Measurements from ENCODE around the gene TRIP4.
A peak's percentile ranks its signal among the peaks of the same experiment; 100 is the strongest.
"Not testable (repeated sequence)": the region's sequence is repeated elsewhere in the genome, so short reads cannot be mapped to it uniquely, and the experiment has no call there.

The TRIP4 gene

GRCh38 chr15:64346242-64346641 lies 41.4 kb upstream of the TRIP4 start:
- H2AK5ac ChIP-seq (ENCODE audit: low read length); H2BK120ac ChIP-seq (ENCODE audit: low read depth, low read length); H3K36me3 ChIP-seq (ENCODE audit: control insufficient read depth, insufficient read depth, low read length); H4K5ac ChIP-seq (ENCODE audit: low read length); H2BK5ac ChIP-seq (ENCODE audit: low read length); H3K79me2 ChIP-seq (ENCODE audit: control insufficient read depth, insufficient read depth, low read length); H3K23ac ChIP-seq (ENCODE audit: low read length); H3K56ac ChIP-seq (ENCODE audit: low read length); H3K4me3 ChIP-seq (ENCODE audit: low read length); H3K18ac ChIP-seq (ENCODE audit: low read length); H4K8ac ChIP-seq (ENCODE audit: low read depth, low read length); H3K9ac ChIP-seq (ENCODE audit: low read length); H2BK15ac ChIP-seq (replicated peaks; ENCODE audit: low read depth); H3K27ac ChIP-seq (ENCODE audit: low read depth, low read length); H3K4ac ChIP-seq (ENCODE audit: low read depth, low read length); DNase-seq; H3K79me1 ChIP-seq (ENCODE audit: low read length); H3K4me2 ChIP-seq (ENCODE audit: low read length); H3K4me1 ChIP-seq (ENCODE audit: control insufficient read depth, low read depth, low read length); H3K27me3 ChIP-seq (ENCODE audit: insufficient read depth, low read length, poor library complexity): not testable (repeated sequence)
- 100% methylated on average over 2 of the region's 6 CpGs for WGBS (ENCODE audit: extremely low coverage, insufficient coverage, low lambda C conversion rate)

DNA sequence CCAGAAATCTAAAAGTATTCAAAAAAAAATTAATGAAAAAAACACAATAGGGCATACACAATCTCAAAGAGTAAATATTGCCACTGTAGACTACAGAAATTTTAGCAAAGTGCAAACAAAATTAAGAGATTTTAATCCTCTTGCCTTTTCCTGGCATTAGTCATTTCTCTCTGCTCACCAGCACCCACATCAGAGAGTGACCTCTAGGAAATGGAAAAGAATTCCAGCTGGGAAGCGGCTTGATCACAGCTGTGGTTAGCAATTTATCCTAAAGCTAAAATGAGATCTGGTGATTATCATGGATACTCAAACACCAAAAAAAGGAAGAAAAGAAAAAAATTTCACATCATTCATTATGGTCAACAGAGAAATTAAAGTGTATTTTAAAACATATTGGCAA lies 39.2 kb upstream of the TRIP4 start:
- H3K18ac ChIP-seq (ENCODE audit: low read length): no peak overlapping the region
- no peak overlapping the region for H2AK5ac ChIP-seq (ENCODE audit: low read length)
- no peak overlapping the region for H2BK120ac ChIP-seq (ENCODE audit: low read depth, low read length)
- H3K23ac ChIP-seq (ENCODE audit: low read length): no peak overlapping the region
- H2BK15ac ChIP-seq (replicated peaks; ENCODE audit: low read depth): no peak overlapping the region
- no peaks in the 10 kb centered on the region for H3K79me2 ChIP-seq (ENCODE audit: control insufficient read depth, insufficient read depth, low read length)
- no peak overlapping the region for H2BK5ac ChIP-seq (ENCODE audit: low read length)
- H3K56ac ChIP-seq (ENCODE audit: low read length): no peak overlapping the region
- H3K36me3 ChIP-seq (ENCODE audit: control insufficient read depth, insufficient read depth, low read length): no peaks in the 10 kb centered on the region
- H4K8ac ChIP-seq (ENCODE audit: low read depth, low read length): no peak overlapping the region
- H3K4me2 ChIP-seq (ENCODE audit: low read length): no peak overlapping the region
- H3K79me1 ChIP-seq (ENCODE audit: low read length): peaks cover 4% of the 10 kb centered on the region
- WGBS (ENCODE audit: extremely low coverage, insufficient coverage, low lambda C conversion rate): no CpG with 5 or more reads among the region's 1 CpG
- no peak overlapping the region for H4K5ac ChIP-seq (ENCODE audit: low read length)
- no peak overlapping the region for H3K27ac ChIP-seq (ENCODE audit: low read depth, low read length)
- no peaks in the 10 kb centered on the region for H3K4me1 ChIP-seq (ENCODE audit: control insufficient read depth, low read depth, low read length)
- no peak overlapping the region for H3K4me3 ChIP-seq (ENCODE audit: low read length)
- H3K27me3 ChIP-seq (ENCODE audit: insufficient read depth, low read length, poor library complexity): no peaks in the 10 kb centered on the region
- no peak overlapping the region for H3K9ac ChIP-seq (ENCODE audit: low read length)
- no peak overlapping the region for H3K4ac ChIP-seq (ENCODE audit: low read depth, low read length)
- DNase-seq: no peak

GRCh38 chr15:64349375-64349774 lies 38.3 kb upstream of the TRIP4 start:
- no peak overlapping the region for H2BK5ac ChIP-seq (ENCODE audit: low read length)
- no peak overlapping the region for H3K27ac ChIP-seq (ENCODE audit: low read depth, low read length)
- H3K4me2 ChIP-seq (ENCODE audit: low read length): no peak overlapping the region
- WGBS (ENCODE audit: extremely low coverage, insufficient coverage, low lambda C conversion rate): no CpG with 5 or more reads among the region's 2 CpGs
- H3K56ac ChIP-seq (ENCODE audit: low read length): no peak overlapping the region
- no peak overlapping the region for H2BK15ac ChIP-seq (replicated peaks; ENCODE audit: low read depth)
- peaks cover 4% of the 10 kb centered on the region for H3K79me1 ChIP-seq (ENCODE audit: low read length)
- no peaks in the 10 kb centered on the region for H3K4me1 ChIP-seq (ENCODE audit: control insufficient read depth, low read depth, low read length)
- no peaks in the 10 kb centered on the region for H3K79me2 ChIP-seq (ENCODE audit: control insufficient read depth, insufficient read depth, low read length)
- no peak overlapping the region for H3K9ac ChIP-seq (ENCODE audit: low read length)
- H3K18ac ChIP-seq (ENCODE audit: low read length): no peak overlapping the region
- DNase-seq: no peak
- H4K8ac ChIP-seq (ENCODE audit: low read depth, low read length): no peak overlapping the region
- H4K5ac ChIP-seq (ENCODE audit: low read length): no peak overlapping the region
- H3K27me3 ChIP-seq (ENCODE audit: insufficient read depth, low read length, poor library complexity): no peaks in the 10 kb centered on the region
- H2AK5ac ChIP-seq (ENCODE audit: low read length): no peak overlapping the region
- no peak overlapping the region for H3K4me3 ChIP-seq (ENCODE audit: low read length)
- H3K23ac ChIP-seq (ENCODE audit: low read length): no peak overlapping the region
- H2BK120ac ChIP-seq (ENCODE audit: low read depth, low read length): no peak overlapping the region
- no peak overlapping the region for H3K4ac ChIP-seq (ENCODE audit: low read depth, low read length)
- H3K36me3 ChIP-seq (ENCODE audit: control insufficient read depth, insufficient read depth, low read length): no peaks in the 10 kb centered on the region

DNA sequence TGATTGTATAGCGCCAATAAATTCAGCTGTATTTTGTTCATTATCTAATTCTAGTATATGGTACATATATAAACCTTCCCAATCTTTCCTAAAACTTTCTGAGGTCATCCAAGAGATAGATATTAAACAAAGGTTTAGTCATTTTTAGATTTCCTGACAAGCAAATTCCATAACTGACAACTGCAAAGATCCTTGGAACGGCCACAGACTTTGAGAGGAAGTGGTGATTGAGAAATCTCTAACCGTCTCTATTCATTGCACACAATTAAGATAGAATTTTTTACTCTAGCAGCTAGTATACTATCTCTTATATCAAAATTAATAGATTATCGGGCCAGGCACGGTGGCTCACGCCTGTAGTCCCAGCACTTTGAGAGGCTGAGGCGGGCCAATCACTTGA lies 36.4 kb upstream of the TRIP4 start:
- WGBS (ENCODE audit: extremely low coverage, insufficient coverage, low lambda C conversion rate): no CpG with 5 or more reads among the region's 7 CpGs
- Histone ChIP-seq H2AK5ac (ENCODE audit: low read length) (no peak overlapping the region), H3K23ac (ENCODE audit: low read length) (no peak overlapping the region), H3K4me2 (ENCODE audit: low read length) (no peak overlapping the region), H3K9ac (ENCODE audit: low read length) (no peak overlapping the region), H3K79me2 (ENCODE audit: control insufficient read depth, insufficient read depth, low read length) (peaks cover 10% of the 10 kb centered on the region), H3K56ac (ENCODE audit: low read length) (no peak overlapping the region), H2BK5ac (ENCODE audit: low read length) (no peak overlapping the region), H2BK120ac (ENCODE audit: low read depth, low read length) (no peak overlapping the region), H3K36me3 (ENCODE audit: control insufficient read depth, insufficient read depth, low read length) (no peaks in the 10 kb centered on the region), H3K18ac (ENCODE audit: low read length) (no peak overlapping the region), H3K4me3 (ENCODE audit: low read length) (no peak overlapping the region), H3K79me1 (ENCODE audit: low read length) (peaks cover 8% of the 10 kb centered on the region), H2BK15ac (replicated peaks; ENCODE audit: low read depth) (no peak overlapping the region), H3K27ac (ENCODE audit: low read depth, low read length) (no peak overlapping the region), H4K8ac (ENCODE audit: low read depth, low read length) (no peak overlapping the region), H3K4me1 (ENCODE audit: control insufficient read depth, low read depth, low read length) (no peaks in the 10 kb centered on the region), H3K4ac (ENCODE audit: low read depth, low read length) (no peak overlapping the region), H3K27me3 (ENCODE audit: insufficient read depth, low read length, poor library complexity) (no peaks in the 10 kb centered on the region), H4K5ac (ENCODE audit: low read length) (no peak overlapping the region)
- DNase-seq: no peak

- no CpG with 5 or more reads among the region's 5 CpGs for WGBS (ENCODE audit: extremely low coverage, insufficient coverage, low lambda C conversion rate)
- Histone ChIP-seq H4K5ac (ENCODE audit: low read length) (no peak overlapping the region), H3K18ac (ENCODE audit: low read length) (no peak overlapping the region), H3K4ac (ENCODE audit: low read depth, low read length) (no peak overlapping the region), H4K8ac (ENCODE audit: low read depth, low read length) (no peak overlapping the region), H3K27me3 (ENCODE audit: insufficient read depth, low read length, poor library complexity) (no peaks in the 10 kb centered on the region), H3K4me1 (ENCODE audit: control insufficient read depth, low read depth, low read length) (no peaks in the 10 kb centered on the region), H2BK120ac (ENCODE audit: low read depth, low read length) (no peak overlapping the region), H2BK15ac (replicated peaks; ENCODE audit: low read depth) (no peak overlapping the region), H3K79me1 (ENCODE audit: low read length) (peaks cover 4% of the 10 kb centered on the region), H3K56ac (ENCODE audit: low read length) (peak overlapping the region; percentile 93), H3K23ac (ENCODE audit: low read length) (no peak overlapping the region), H3K4me3 (ENCODE audit: low read length) (peak overlapping the region; percentile 94), H3K36me3 (ENCODE audit: control insufficient read depth, insufficient read depth, low read length) (no peaks in the 10 kb centered on the region), H2BK5ac (ENCODE audit: low read length) (no peak overlapping the region), H3K9ac (ENCODE audit: low read length) (peak overlapping the region; percentile 91), H2AK5ac (ENCODE audit: low read length) (no peak overlapping the region), H3K79me2 (ENCODE audit: control insufficient read depth, insufficient read depth, low read length) (peaks cover 10% of the 10 kb centered on the region), H3K27ac (ENCODE audit: low read depth, low read length) (no peak overlapping the region), H3K4me2 (ENCODE audit: low read length) (peak overlapping the region; percentile 81)
- no peak for DNase-seq
Measured at GRCh38 chr15:64354688-64355344, 32.8 kb upstream of the TRIP4 start.

- Histone ChIP-seq H3K4ac (ENCODE audit: low read depth, low read length) (peak overlapping the region; percentile 89), H3K36me3 (ENCODE audit: control insufficient read depth, insufficient read depth, low read length) (no peaks in the 10 kb centered on the region), H2BK120ac (ENCODE audit: low read depth, low read length) (peak overlapping the region; percentile 17), H3K56ac (ENCODE audit: low read length) (peak overlapping the region; percentile 93), H3K27ac (ENCODE audit: low read depth, low read length) (peak overlapping the region; percentile 51), H3K4me3 (ENCODE audit: low read length) (peak overlapping the region; percentile 94), H3K79me1 (ENCODE audit: low read length) (peaks cover 4% of the 10 kb centered on the region), H3K18ac (ENCODE audit: low read length) (peak overlapping the region; percentile 82), H4K5ac (ENCODE audit: low read length) (no peak overlapping the region), H2BK5ac (ENCODE audit: low read length) (no peak overlapping the region), H4K8ac (ENCODE audit: low read depth, low read length) (peak overlapping the region; percentile 7), H2AK5ac (ENCODE audit: low read length) (no peak overlapping the region), H3K27me3 (ENCODE audit: insufficient read depth, low read length, poor library complexity) (no peaks in the 10 kb centered on the region), H3K79me2 (ENCODE audit: control insufficient read depth, insufficient read depth, low read length) (peaks cover 10% of the 10 kb centered on the region), H3K4me1 (ENCODE audit: control insufficient read depth, low read depth, low read length) (no peaks in the 10 kb centered on the region), H3K9ac (ENCODE audit: low read length) (peak overlapping the region; percentile 91), H2BK15ac (replicated peaks; ENCODE audit: low read depth) (no peak overlapping the region), H3K4me2 (ENCODE audit: low read length) (peak overlapping the region; percentile 81), H3K23ac (ENCODE audit: low read length) (no peak overlapping the region)
- WGBS (ENCODE audit: extremely low coverage, insufficient coverage, low lambda C conversion rate): no CpG with 5 or more reads among the region's 30 CpGs
- peak; percentile 30 for DNase-seq
Measured at GRCh38 chr15:64355348-64355943, 32.2 kb upstream of the TRIP4 start.
